Neural cell (in vitro differentiated cells): ENCODE data around the gene CLIC4. TPM values are rescaled to one million over a fixed set of nuclear protein-coding genes. Genes with fewer than 3 reads are reported as not detected.

Source experiments
- H2AFZ ChIP-seq: fragments of 200-600, 300-800 bp; sonication (generic), shearing (Covaris generic); 2 replicates; pipeline ENCODE4 v1.6.0; 2014; ENCODE audit warnings: low read depth, mild to moderate bottlenecking, antibody characterized with exemption, low read length, moderate library complexity
- H3F3A ChIP-seq: fragments of 200-600 bp; shearing (Covaris generic); 2 replicates; pipeline ENCODE4 v1.6.1; 2016; ENCODE audit warnings: mild to moderate bottlenecking, moderate library complexity, mixed read lengths, antibody characterized with exemption, low read length; ENCODE audit not compliant: insufficient read depth, poor library complexity, severe bottlenecking
- H3K27ac ChIP-seq: fragments of 200-600, 300-800 bp; sonication (generic), shearing (Covaris generic); 2 replicates; pipeline ENCODE4 v1.5.1; 2014; ENCODE audit warnings: mild to moderate bottlenecking, low read length, moderate library complexity
- H3K27me3 ChIP-seq: fragments of 300-800, 200-600 bp; sonication (generic), shearing (Covaris generic); 2 replicates; pipeline ENCODE4 v1.6.0; 2014; ENCODE audit warnings: mild to moderate bottlenecking, low read depth, low read length, moderate library complexity; ENCODE audit not compliant: insufficient read depth
- H3K36me3 ChIP-seq: fragments of 300-800, 200-600 bp; sonication (generic), shearing (Covaris generic); 2 replicates; pipeline ENCODE4 v1.5.1; 2014; ENCODE audit warnings: mild to moderate bottlenecking, antibody characterized with exemption, low read length, moderate library complexity; ENCODE audit not compliant: insufficient read depth
- H3K4me2 ChIP-seq: fragments of 300-800, 200-600 bp; sonication (generic), shearing (Covaris generic); 2 replicates; pipeline ENCODE4 v1.6.0; 2014; ENCODE audit warnings: mild to moderate bottlenecking, low read length
- H3K4me3 ChIP-seq: fragments of 300-800, 200-600 bp; sonication (generic), shearing (Covaris generic); 2 replicates; pipeline ENCODE4 v1.5.1; 2014; ENCODE audit warnings: mild to moderate bottlenecking, low read length, moderate library complexity
- H3K79me2 ChIP-seq: fragments of 200-600 bp; shearing (Covaris generic); replicated peaks from 2 replicates; pipeline ENCODE4 v1.6.0; 2014; ENCODE audit warnings: mild to moderate bottlenecking, low read length, moderate library complexity; ENCODE audit not compliant: insufficient read depth
- H3K9ac ChIP-seq: fragments of 300-800, 200-600 bp; sonication (generic), shearing (Covaris generic); 2 replicates; pipeline ENCODE4 v1.6.1; 2016; ENCODE audit warnings: mild to moderate bottlenecking, low read length, mixed read lengths
- H3K9me2 ChIP-seq: fragments of 200-600 bp; shearing (Covaris generic); 2 replicates; pipeline ENCODE4 v1.6.1; 2016; ENCODE audit warnings: mild to moderate bottlenecking, low read length, mixed read lengths; ENCODE audit not compliant: insufficient read depth
- H3K9me3 ChIP-seq: fragments of 200-600, 300-800 bp; sonication (generic), shearing (Covaris generic); 2 replicates; pipeline ENCODE4 v1.6.1; 2016; ENCODE audit warnings: mild to moderate bottlenecking, mixed run types, low read length, moderate library complexity, mixed read lengths
- H4K20me1 ChIP-seq: fragments of 200-600 bp; shearing (Covaris generic); 2 replicates; pipeline ENCODE4 v1.6.1; 2016; ENCODE audit warnings: mild to moderate bottlenecking, mixed run types; ENCODE audit not compliant: insufficient read depth
- CTCF ChIP-seq: fragments of 450-650 bp; IDR thresholded peaks from 2 replicates; pipeline ENCODE4 v1.5.1; 2014; ENCODE audit warnings: antibody characterized with exemption, mild to moderate bottlenecking, moderate library complexity; ENCODE audit not compliant: poor library complexity, severe bottlenecking
- EP300 ChIP-seq: fragments of 450-650 bp; conservative IDR thresholded peaks from 2 replicates; pipeline ENCODE4 v1.6.1; 2014; ENCODE audit warnings: antibody characterized with exemption, mild to moderate bottlenecking, moderate library complexity; ENCODE audit not compliant: poor library complexity, severe bottlenecking
- EZH2 ChIP-seq: fragments of 200-600, 300-800 bp; shearing (Covaris generic), sonication (generic); IDR thresholded peaks from 2 replicates; pipeline ENCODE4 v1.6.1; 2014; ENCODE audit warnings: antibody characterized with exemption, low read length, borderline replicate concordance, mild to moderate bottlenecking; ENCODE audit not compliant: insufficient read depth, poor library complexity, severe bottlenecking
- MXI1 ChIP-seq: fragments of 450-650 bp; conservative IDR thresholded peaks from 2 replicates; pipeline ENCODE4 v1.6.1; 2014; ENCODE audit warnings: antibody characterized with exemption, mild to moderate bottlenecking; ENCODE audit not compliant: poor library complexity, severe bottlenecking
- POLR2AphosphoS5 ChIP-seq: IDR thresholded peaks from 2 replicates; pipeline ENCODE4 v1.6.1; 2012
- RAD21 ChIP-seq: fragments of 450-650 bp; conservative IDR thresholded peaks from 2 replicates; pipeline ENCODE4 v1.6.1; 2014; ENCODE audit warnings: antibody characterized with exemption, mild to moderate bottlenecking, moderate library complexity
- REST ChIP-seq: IDR thresholded peaks from 2 replicates; pipeline ENCODE4 v1.6.1; 2012; ENCODE audit warnings: borderline replicate concordance
- SMC3 ChIP-seq: fragments of 450-650 bp; conservative IDR thresholded peaks from 2 replicates; pipeline ENCODE4 v1.6.1; 2014; ENCODE audit warnings: antibody characterized with exemption, mild to moderate bottlenecking, moderate library complexity; ENCODE audit not compliant: poor library complexity
- TAF1 ChIP-seq: IDR thresholded peaks from 2 replicates; pipeline ENCODE4 v1.6.1; 2012; ENCODE audit warnings: low read depth
- polyA plus RNA-seq: library from polyadenylated mRNA; depleted of rRNA; stranded (reverse); fragments of >200 nt; gene quantifications from 2 replicates; pipeline ENCODE4 v1.2.3, GENCODE V29; 2014

Gene CLIC4
- polyA plus RNA-seq, 1 donor from 2014 or later: 133 TPM

GRCh38 chr1:24825174-24825573, 79.9 kb downstream of the CLIC4 start:
- Histone ChIP-seq H2AFZ (no peak overlapping the region), H3K4me2 (no peak overlapping the region), H4K20me1 (no peaks in the 10 kb centered on the region), H3F3A (no peaks in the 10 kb centered on the region), H3K27ac (no peak overlapping the region), H3K79me2 (peaks cover 18% of the 10 kb centered on the region), H3K4me3 (no peak overlapping the region), H3K36me3 (no peaks in the 10 kb centered on the region), H3K9ac (no peak overlapping the region), H3K27me3 (no peaks in the 10 kb centered on the region), H3K9me2 (no peaks in the 10 kb centered on the region), H3K9me3 (no peaks in the 10 kb centered on the region)
- TF ChIP-seq SMC3 (no peak), REST (no peak), EP300 (no peak), EZH2 (no peak), POLR2AphosphoS5 (no peak), CTCF (no peak), MXI1 (no peak), TAF1 (no peak), RAD21 (no peak)

- Histone ChIP-seq H3F3A (no peaks in the 10 kb centered on the region), H3K27ac (no peak overlapping the region)
Measured at GRCh38 chr1:24826510-24826909, 81.3 kb downstream of the CLIC4 start.

More at GRCh38 chr1:24826510-24826909, 81.3 kb downstream of the CLIC4 start:
- H3K9me3 ChIP-seq: no peaks in the 10 kb centered on the region
- no peaks in the 10 kb centered on the region for H3K9me2 ChIP-seq
- no peak overlapping the region for H3K9ac ChIP-seq
- no peak overlapping the region for H3K4me2 ChIP-seq
- no peaks in the 10 kb centered on the region for H3K36me3 ChIP-seq
- H2AFZ ChIP-seq: no peak overlapping the region
- H3K27me3 ChIP-seq: no peaks in the 10 kb centered on the region
- no peak for TF ChIP-seq CTCF
- TF ChIP-seq MXI1: no peak
- TF ChIP-seq RAD21: no peak
- TF ChIP-seq EZH2: no peak
- TF ChIP-seq TAF1: no peak
- H3K79me2 ChIP-seq: peaks cover 23% of the 10 kb centered on the region
- no peaks in the 10 kb centered on the region for H4K20me1 ChIP-seq
- no peak overlapping the region for H3K4me3 ChIP-seq
